ENCODE measurements around the gene DTL. TPM values are rescaled to one million over a fixed set of nuclear protein-coding genes. Genes with fewer than 3 reads are reported as not detected.

DTL gene
- total and polyA plus RNA-seq, 11 donors, result 0.08 to 6.2 (median 0.44) TPM; not detected in 1

DNA sequence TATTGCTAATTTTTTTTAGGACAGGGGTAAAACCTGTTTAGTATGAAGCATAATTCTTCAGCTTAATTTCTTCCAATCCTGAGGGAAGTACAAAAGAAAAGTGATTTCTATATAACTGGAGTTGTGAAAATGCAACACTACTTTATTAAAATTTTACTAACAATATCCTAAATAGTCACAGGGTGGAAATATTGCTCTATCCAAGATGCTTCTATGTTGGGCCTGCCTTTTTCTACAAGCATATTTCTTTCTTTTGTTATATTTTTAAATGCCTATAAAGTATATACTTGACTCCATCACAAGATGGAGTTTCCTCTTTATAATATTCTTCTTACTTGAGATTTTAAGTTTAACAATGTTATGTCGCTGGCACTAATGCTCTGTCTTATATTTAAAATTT is 37.9 kb downstream of the DTL start:
- peak overlapping the region in 7 of 12 donors; percentile 65 to 90 (median 81) for H3K27ac ChIP-seq
- no peaks in the 10 kb centered on the region for H3K9me3 ChIP-seq
- intact Hi-C loops (cut with DNase I), result loop anchor here in 5 of 10 donors (2.0 to 10.0 kb wide), 7 partner anchors 91 to 379 kb away; partner anchors contain the start of gene PPP2R5A (in 1 of the 5)
- H3K36me3 ChIP-seq, result no peaks in the 10 kb centered on the region
- peaks cover 0 to 10% (median 2%) of the 10 kb centered on the region in 12 donors for H3K4me1 ChIP-seq
- H3K27me3 ChIP-seq, result no peaks in the 10 kb centered on the region
- 96 to 100% (median 98%) methylated on average over 1 of the region's 1 CpG for WGBS, 4 donors
- TF ChIP-seq POLR2A (IDR thresholded peaks at IDR 0.05), result no peak
- TF ChIP-seq, protein P1, sequence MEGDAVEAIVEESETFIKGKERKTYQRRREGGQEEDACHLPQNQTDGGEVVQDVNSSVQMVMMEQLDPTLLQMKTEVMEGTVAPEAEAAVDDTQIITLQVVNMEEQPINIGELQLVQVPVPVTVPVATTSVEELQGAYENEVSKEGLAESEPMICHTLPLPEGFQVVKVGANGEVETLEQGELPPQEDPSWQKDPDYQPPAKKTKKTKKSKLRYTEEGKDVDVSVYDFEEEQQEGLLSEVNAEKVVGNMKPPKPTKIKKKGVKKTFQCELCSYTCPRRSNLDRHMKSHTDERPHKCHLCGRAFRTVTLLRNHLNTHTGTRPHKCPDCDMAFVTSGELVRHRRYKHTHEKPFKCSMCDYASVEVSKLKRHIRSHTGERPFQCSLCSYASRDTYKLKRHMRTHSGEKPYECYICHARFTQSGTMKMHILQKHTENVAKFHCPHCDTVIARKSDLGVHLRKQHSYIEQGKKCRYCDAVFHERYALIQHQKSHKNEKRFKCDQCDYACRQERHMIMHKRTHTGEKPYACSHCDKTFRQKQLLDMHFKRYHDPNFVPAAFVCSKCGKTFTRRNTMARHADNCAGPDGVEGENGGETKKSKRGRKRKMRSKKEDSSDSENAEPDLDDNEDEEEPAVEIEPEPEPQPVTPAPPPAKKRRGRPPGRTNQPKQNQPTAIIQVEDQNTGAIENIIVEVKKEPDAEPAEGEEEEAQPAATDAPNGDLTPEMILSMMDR (IDR thresholded peaks at IDR 0.05), result peak in 5 of 12 donors; percentile 9 to 21 (median 16)
- ATAC-seq (no peak), DNase-seq (no peak)
- no peak overlapping the region for H3K4me3 ChIP-seq

DNA sequence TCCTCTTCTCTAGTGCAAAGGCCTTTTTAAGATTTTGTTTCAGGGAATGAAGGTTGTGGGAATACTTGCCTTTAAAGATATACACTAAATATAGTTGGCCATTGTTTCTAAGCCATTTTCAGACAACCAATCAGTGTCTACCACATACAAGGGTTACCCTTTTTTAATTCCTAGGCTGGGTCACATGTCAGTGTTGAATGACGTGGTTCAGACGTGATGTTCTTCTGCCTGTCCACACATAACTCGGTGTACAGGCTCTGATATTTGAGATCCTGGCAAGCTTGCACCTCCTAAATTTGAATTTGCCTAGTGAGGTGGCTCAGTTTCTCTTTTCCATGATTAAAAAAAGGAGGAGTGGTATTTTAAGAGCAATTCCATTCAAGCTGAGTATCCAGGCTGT is 38.8 kb downstream of the DTL start:
- Histone ChIP-seq H3K4me1 (peaks cover 0 to 10% (median 2%) of the 10 kb centered on the region in 12 donors), H3K27me3 (no peaks in the 10 kb centered on the region), H3K36me3 (no peaks in the 10 kb centered on the region), H3K27ac (peak overlapping the region; percentile 65 to 90 (median 78)), H3K9me3 (no peaks in the 10 kb centered on the region), H3K4me3 (peak overlapping the region in 3 of 12 donors; percentile 6 to 16 (median 15))
- intact Hi-C loops (cut with DNase I), result loop anchor here in 8 of 10 donors (1.0 to 10.0 kb wide), 9 partner anchors 90 to 378 kb away; partner anchors contain the start of gene PPP2R5A (in 3 of the 8)
- ATAC-seq (peak; percentile 94 to 99 (median 98)), DNase-seq (peak in 4 of 5 donors; percentile 30 to 57 (median 43))
- peak in 1 of 2 donors; percentile 22 for TF ChIP-seq POLR2A (IDR thresholded peaks at IDR 0.05)
- TF ChIP-seq, protein P1 (IDR thresholded peaks at IDR 0.05), result no peak
- 33 to 60% (median 50%) methylated on average over 3 of the region's 3 CpGs for WGBS, 4 donors

DNA sequence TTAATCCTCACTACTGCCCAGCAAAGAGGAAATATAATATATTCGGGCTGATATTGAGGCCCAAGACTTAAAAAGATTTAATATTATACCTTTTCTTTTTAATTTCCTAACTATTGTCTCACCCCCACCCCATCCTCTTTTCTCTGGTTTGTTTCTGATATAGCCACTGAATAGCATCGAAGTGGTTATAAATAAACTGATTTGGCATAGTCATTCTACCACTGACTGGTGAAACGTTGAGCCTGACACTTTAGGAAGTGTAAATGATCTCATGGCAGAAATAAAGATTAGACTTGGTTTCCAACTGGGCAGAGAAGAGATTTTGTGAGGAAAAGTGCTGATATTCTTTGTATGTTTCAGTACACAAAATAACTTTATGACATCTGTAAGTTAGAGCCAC is 39.3 kb downstream of the DTL start:
- WGBS, 4 donors, result 28 to 37% (median 34%) methylated on average over 3 of the region's 3 CpGs
- Histone ChIP-seq H3K27ac (peak overlapping the region; percentile 65 to 90 (median 78)), H3K36me3 (no peaks in the 10 kb centered on the region), H3K27me3 (no peaks in the 10 kb centered on the region), H3K9me3 (no peaks in the 10 kb centered on the region), H3K4me3 (peak overlapping the region in 3 of 12 donors; percentile 6 to 16 (median 15)), H3K4me1 (peaks cover 0 to 15% (median 2%) of the 10 kb centered on the region in 12 donors)
- DNase-seq (no peak), ATAC-seq (peak; percentile 76 to 85 (median 80))
- intact Hi-C loops (cut with DNase I), result loop anchor here in 9 of 10 donors (1.0 to 10.0 kb wide), 10 partner anchors 37 to 377 kb away; partner anchors contain the start of gene PPP2R5A (in 3 of the 9)
- TF ChIP-seq, protein P1 (IDR thresholded peaks at IDR 0.05), result no peak
- no peak for TF ChIP-seq POLR2A (IDR thresholded peaks at IDR 0.05)

DNA sequence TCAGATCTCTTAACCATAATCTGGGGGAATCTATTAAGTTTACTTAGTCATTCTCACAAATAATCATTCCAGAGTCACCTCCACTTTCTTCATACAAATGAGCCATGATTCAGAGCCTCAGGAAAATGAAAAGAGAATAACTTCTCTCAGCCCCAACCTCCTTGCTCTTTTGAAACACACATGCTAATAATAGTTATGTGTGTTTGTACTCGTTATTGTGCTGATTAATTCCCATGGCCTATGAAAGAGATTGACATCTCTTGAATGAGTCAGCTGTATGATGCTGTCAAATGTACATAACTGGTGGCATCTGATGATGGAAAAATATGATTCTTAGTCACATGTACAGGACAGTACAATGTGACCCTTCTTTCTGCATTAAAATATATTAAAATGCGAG is 41.5 kb downstream of the DTL start:
- 57 to 63% (median 62%) methylated on average over 2 of the region's 2 CpGs for WGBS, 4 donors
- peak overlapping the region in 1 of 12 donors; percentile 52 for H3K27ac ChIP-seq
- H3K4me3 ChIP-seq, result no peak overlapping the region
- H3K27me3 ChIP-seq, result no peaks in the 10 kb centered on the region
- TF ChIP-seq, protein P1 (IDR thresholded peaks at IDR 0.05), result no peak
- TF ChIP-seq POLR2A (IDR thresholded peaks at IDR 0.05), result no peak
- no peak for DNase-seq
- peaks cover 0 to 10% (median 0%) of the 10 kb centered on the region in 12 donors for H3K4me1 ChIP-seq
- ATAC-seq, result no peak
- intact Hi-C loops (cut with DNase I), result loop anchor here in 2 of 10 donors (2.0 to 10.0 kb wide), 3 partner anchors 35 to 212 kb away; no protein-coding TSS in a partner anchor
- H3K36me3 ChIP-seq, result no peaks in the 10 kb centered on the region
- H3K9me3 ChIP-seq, result no peaks in the 10 kb centered on the region

Data from heart left ventricle (tissue), 16 donors.